GM20431 (cell line): Measurements from ENCODE around the gene FBXO46.

Experiments
- in situ Hi-C: fragments of 300-500 bp; cut with MseI, MboI; formaldehyde crosslinking; loops from one replicate; pipeline ENCODE4 v1.15.0; 2020; ENCODE audit warnings: low sequenced_read_pairs; ENCODE audit not compliant: unreplicated experiment

Gene FBXO46, protein sequence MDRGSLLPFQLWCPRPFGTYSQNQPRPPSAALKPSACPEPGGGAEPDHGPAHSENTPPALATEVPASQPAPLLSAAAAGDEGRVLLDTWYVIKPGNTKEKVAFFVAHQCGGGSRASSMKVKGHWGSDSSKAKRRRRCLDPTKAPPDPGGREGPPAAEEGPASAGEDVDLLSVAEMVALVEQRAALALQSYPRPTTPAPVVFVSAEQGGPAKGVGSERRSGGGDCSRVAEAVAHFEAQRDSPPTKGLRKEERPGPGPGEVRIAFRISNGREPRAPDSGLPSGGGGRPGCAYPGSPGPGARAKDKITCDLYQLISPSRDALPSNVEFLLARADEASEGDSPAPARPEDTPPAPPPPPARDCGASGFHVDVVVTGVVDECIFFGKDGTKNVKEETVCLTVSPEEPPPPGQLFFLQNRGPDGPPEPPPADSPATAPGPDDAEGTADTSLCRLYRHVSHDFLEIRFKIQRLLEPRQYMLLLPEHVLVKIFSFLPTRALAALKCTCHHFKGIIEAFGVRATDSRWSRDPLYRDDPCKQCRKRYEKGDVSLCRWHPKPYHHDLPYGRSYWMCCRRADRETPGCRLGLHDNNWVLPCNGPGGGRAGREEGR

DNA sequence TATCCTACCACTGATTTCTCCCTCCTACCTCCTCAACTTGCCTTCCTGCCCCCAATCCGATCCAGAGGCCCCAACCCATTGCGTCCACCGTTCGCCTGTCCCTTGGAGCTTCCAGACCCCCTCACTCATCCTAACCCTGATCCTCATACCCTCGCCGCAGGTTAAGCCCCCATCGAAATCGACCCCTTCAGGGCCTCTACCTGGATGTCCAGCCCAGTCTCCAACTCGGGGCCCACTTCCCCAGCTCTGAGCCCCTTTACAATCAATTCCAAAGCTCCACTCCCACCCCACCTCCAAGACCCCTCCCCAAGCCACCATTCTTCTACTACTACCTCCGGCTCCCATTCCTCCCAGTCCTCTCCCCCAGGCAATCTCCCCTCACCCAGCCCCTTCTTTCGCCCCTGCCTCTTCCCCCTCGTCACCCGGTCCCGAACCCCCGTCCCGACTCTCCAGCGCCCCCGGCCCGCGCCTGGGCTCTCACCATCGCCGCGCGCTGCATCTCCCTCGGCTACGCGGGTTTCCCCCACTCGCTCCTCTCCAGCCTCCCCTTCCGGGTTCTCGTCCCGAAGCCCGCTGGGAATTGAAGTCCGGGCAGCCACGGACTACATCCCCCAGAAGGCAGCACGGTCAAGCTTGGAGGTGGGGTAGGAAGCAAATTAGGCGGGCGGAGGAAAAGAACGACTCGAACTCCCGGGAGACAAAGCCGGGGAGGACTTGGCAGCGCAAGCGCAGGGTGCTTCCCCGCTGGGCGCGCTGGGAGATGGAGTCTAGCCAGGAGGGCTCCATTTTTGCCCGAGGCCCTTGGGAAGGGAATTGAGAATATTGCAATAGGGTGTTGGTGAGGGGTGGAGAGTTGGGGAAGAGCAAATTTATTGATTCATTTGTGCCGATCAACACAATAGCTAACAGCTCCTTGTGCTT is at the start of gene FBXO46:
TSS of gene FBXO46 (minus strand) at position 529 of the 921 bp plus-strand sequence. CDS start 17,401 bp downstream, outside the sequence.
- in situ Hi-C loops = no loop called here

DNA sequence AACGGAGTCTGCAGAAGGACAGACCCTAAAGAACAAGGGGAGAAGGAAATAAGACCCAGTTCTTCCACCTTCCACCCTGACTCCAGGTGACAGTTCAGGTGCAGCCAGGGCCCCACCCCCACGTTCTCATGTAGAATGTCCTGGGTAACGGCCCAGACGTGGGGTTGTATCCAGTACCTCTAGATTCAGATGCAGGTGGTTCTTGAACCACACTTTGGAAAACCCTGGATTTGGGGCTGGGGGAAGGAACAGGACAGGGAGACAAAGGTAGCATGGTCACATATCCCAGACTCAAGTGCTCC is 49.4 kb upstream of the FBXO46 start:
- in situ Hi-C loops = no loop called here

DNA sequence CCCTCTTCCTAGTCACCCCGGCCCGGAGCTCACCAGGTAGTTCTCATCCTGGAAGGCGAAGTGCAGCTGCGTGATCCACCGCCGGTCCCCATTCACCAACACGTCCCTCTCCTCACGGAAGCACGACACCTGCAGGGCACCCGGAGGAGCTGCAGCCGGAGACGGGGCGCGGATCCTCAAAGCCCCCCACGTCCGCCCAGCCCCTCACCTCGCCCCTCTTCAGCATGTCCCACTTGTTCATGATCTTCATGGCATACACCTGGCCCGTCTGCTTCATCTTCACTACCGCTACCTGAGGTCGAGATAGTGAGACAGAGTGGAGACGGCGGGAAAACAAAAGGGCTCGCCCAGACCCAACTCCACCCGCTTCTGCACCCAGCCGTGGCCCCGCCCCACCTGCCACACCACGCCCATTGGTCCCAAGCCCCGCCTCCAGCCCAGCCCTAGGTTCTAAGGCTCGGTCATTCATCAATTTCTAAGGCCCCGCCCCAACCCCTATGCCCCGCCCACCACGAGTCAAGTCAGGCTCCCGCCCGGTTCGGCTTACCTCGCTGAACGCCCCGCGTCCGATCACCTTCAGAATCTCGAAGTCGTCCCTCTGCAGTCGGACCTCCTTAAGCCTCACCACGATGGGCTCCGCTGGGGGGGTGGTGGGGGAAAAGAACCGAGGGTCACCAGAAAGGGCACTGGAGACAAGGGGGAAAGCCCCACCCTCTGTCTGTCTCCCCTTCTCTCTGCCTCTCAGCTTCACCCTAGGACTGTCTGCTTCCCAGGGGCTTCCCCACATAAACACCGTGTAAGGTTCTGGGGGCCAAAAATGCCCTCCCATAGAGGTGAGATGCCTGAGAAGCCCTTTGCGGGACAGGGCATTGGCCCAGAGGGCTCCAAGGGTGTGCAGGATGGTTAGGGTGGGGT is 48.8 kb upstream of the FBXO46 start:
- in situ Hi-C loops = no loop called here

DNA sequence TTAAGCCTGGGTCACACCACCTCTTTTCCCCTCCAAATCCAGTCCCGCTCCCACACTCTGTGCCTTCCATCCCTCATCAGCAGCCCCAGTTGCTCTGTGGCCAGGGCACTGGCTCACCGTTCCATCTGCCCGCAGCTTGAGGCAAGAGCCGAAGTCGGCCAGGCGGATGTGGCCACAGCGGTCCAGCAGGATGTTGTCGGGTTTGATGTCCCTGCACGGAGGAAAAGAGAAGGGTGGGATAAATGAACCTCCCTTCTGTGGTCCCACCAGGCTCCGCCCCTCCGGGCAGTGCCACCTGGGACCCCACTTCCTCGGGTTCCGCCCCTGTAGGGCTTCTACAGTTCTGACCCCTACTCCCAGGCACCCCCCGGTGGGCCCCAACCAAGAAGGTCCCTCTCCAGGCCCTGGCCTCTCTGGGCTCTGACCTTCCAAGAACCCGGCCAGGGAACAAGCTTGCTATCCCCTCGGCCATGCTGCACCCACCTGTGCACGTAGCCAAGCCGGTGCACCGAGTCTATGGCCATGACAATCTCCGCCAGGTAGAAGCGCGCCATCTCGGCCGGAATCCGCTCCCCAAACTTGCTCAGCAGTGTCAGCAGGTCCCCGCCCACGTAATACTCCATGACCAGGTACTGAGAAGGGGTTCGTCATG is 47.4 kb upstream of the FBXO46 start:
- in situ Hi-C loops = no loop called here

DNA sequence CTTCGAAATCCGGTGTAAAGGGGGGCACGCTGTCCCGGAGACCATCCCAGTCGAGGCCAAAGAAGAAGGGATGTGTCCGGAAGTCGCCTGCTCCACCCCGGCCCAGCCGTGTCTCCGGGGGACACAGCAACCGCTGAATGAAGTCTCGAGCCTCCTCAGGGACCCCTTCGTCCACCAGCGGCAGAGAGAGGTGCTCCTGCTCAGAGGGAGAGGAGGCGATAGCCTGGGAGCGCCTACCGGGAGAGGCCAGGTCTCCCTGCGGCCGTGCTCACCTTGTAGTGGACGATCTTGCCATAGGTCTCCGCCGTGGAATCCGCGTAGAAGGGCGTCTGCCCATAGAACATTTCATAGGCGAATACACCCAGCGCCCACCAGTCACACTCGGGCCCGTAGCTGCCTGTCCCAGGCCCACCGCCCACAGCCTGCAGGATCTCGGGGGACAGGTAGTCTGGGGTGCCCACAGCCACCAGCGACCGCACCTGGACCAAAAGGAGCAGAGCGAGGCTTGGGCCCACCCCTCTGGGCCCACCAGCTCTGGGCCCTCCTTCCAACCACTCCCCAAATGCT is 46.8 kb upstream of the FBXO46 start:
- in situ Hi-C loops = no loop called here

DNA sequence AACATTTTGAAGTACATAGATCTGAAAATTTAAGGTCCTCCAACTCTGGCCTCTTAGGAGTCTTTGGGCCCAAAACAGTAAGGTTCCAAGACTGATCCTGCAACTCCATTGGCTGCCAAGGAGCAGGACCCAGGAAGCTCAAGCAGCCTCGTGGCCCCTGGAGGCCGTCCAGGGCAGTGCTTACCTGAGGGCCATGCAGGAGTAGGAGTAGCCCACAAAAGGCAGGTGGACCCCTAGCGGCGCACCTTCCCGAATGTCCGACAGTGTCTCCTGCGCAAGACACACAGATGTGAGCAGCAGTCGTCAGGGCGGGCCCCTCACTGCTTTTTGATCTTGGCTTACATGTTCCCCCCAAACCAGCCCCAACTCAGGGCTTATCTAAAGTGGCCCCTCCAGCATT is 44.1 kb upstream of the FBXO46 start:
- in situ Hi-C loops = no loop called here

DNA sequence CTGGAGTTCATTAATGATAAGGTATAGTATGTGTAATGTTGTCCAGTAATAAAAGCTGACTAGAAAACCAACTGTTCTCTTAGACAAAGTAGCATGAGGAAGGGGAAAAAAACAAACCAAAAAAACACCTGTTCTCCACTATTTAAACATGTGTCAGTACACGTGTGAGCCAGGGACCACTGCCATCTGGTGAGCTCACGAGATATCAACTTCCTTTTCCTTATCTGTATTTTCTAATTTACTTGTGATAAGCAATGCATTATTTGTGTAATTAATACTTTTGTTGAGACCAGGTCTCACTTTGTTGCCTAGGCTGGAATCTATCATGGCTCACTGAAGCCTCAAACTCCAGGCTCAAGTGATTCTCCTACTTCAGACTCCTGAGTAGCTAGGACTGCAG is 42.7 kb upstream of the FBXO46 start:
- in situ Hi-C loops = no loop called here

DNA sequence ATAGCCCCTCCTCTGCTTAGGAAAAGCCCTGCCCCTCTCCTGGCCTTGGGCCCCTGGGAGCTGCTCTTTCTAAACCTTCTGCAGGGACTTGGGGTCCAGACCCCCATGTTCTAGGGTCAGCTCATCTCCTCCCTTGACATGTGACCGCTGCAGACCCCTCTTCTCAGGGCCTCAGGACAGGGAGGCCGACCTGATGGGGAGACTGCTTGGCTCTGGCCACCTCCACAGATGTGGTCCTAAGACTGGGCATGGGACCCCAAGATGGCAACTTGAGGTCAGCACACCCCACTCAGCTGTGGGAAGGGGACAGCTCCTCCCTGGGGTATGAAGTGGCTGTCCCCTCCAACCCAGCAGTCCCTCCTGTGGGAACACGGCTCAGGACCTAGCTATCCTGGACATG is 42.2 kb upstream of the FBXO46 start:
- in situ Hi-C loops = no loop called here

DNA sequence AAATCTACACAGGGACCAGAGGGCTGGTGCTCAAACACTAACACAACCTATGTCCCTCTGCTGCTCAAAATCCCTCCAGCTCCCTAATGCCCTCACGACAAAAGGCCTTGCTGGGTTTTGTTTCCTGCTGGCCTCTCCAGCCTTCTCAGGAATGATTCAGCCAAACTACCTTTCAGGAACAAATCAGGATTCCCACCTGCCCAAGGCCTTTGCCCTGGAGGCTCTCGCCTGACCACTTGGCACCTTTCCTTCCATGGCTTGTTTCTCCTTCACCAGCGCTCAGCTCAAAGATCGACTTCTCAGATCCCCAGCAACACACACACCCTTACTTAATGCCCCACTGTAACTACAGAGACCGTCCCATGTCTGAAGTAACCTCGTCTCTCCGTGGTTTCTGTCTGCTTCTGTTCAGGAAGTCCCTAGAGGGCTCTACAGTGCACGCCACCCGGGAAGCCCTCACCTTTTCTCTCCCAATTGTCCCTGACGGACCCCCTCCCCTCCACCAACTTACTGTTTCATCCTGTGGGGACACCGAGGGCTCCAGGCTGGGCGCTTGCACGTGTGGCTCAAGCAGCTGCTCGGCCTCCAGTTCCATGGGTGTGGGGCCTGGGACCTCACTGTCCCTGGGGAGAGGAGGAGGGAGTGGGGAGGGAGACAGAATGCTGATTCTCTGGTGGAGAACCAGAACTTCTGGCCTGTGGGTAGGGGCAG is 41.6 kb upstream of the FBXO46 start:
- in situ Hi-C loops = no loop called here

DNA sequence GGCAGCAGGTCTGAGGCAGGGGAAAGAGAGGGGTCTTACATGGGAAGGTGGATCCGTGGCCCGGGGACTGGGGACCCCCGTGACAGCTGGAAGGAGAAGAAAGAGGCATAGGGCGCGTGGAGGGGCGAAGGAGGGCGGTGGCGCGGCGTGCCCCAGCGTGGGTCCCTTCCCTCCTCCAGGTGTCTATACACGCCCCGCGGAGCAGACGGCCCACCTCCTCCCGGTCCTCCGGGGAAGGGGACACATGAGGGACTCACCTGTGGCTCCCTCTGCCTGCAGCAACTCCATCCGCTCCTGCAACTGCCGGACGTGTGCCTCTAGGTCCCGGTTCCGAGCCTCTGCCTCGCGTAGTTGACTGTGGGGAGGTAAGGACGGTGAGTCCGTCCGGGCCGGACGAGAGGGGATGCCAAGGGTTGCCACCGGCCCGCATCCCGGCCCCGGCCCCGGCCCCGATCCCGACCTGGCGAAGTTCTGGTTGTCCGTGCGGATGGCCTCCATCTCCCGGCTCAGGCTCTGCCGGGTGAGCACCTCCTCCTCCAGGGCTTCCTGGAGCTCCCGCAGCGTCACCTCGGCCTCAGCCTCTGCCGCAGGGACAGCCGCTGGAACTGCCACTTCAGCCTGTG is 40.7 kb upstream of the FBXO46 start:
- in situ Hi-C loops = no loop called here

DNA sequence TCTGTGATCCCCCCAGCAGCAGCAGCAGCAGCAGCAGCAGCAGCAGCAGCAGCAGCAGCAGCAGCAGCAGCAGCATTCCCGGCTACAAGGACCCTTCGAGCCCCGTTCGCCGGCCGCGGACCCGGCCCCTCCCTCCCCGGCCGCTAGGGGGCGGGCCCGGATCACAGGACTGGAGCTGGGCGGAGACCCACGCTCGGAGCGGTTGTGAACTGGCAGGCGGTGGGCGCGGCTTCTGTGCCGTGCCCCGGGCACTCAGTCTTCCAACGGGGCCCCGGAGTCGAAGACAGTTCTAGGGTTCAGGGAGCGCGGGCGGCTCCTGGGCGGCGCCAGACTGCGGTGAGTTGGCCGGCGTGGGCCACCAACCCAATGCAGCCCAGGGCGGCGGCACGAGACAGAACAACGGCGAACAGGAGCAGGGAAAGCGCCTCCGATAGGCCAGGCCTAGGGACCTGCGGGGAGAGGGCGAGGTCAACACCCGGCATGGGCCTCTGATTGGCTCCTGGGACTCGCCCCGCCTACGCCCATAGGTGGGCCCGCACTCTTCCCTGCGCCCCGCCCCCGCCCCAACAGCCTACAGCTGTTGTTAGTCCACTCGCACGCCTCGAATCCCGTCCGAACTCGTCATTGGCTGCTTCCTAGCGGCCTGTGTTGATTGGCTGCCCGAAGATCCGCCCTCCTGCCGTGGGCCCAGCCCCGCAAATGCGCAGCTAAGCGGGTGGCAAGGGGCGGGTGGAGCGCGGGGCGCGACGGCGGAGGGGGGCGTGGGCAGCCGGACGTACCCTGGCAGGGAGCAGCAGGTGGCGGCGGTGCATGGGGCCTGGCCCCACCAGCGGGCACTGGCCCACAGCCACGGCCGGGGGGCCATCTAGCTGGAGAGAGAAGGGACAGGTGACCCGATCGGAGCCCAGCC is 39.8 kb upstream of the FBXO46 start:
- in situ Hi-C loops = no loop called here

DNA sequence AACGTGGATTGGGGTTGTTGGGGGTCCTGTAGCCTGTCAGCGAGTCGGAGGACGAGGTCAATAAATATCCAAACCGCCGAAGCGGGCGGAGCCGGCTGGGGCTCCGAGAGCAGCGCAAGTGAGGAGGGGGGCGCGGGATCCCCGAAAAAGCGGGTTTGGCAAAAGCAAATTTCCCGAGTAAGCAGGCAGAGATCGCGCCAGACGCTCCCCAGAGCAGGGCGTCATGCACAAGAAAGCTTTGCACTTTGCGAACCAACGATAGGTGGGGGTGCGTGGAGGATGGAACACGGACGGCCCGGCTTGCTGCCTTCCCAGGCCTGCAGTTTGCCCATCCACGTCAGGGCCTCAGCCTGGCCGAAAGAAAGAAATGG is 39.1 kb upstream of the FBXO46 start:
- in situ Hi-C loops = no loop called here

DNA sequence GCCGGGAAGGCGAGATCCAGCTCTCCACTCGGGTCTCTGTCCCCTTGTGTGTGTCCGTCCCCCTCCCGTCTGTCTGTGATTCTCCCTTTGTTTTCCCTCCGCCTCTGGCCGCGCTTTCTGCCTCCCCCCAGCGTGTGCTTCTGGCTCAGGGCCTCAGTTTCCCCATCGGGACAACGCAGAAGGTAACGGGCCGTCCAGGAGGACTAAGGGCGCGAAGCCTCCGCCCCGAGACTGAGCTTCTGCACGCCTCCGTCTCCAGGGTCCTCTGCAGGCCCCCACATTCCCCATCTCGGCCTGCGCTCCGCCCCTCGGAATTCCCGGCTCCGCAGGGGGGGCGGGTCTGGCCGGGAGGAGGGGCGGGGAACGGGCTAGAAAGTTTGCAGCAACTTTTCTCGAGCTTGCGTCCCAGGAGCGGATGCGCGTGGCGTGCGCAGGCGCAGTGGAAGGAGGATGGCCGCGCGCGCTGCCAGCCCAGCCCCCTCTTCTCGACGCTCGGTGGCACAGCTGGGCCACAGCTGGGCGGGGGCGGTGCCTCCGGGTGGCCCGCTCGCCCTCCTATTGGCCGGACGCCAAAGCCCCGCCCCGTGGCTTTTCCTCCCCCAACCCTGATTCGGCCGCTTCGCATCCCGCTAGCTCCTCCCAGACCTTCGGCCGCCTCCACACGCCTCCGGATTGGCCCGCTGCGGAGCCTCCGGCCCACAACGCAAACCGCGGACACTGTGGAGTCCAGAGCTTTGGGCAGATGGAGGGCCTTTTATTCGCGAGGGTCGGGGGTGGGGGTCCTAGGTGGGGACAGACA is 38.5 kb upstream of the FBXO46 start, which contains the start of gene SIX5:
TSS of gene SIX5 (minus strand) at position 269 of the 799 bp plus-strand sequence. CDS start 408 bp downstream, outside the sequence.
- in situ Hi-C loops = no loop called here

DNA sequence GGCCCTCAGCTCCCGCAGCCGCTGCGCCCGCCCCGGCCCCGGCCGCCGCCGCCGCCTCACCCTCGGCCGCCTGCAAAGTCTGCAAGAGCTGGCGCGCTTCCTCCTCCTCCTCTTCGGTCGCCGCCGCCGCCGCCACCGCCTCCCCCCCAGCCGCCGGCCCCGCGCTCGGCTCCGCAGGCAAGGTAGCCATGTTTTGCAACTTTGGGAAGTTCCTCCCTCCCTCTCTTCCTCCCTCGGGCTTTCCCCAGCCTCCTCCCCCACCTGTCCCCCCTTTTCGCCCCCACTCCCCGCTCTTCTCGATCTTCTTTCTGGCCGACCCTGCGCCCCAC is 37.9 kb upstream of the FBXO46 start:
- in situ Hi-C loops = no loop called here

DNA sequence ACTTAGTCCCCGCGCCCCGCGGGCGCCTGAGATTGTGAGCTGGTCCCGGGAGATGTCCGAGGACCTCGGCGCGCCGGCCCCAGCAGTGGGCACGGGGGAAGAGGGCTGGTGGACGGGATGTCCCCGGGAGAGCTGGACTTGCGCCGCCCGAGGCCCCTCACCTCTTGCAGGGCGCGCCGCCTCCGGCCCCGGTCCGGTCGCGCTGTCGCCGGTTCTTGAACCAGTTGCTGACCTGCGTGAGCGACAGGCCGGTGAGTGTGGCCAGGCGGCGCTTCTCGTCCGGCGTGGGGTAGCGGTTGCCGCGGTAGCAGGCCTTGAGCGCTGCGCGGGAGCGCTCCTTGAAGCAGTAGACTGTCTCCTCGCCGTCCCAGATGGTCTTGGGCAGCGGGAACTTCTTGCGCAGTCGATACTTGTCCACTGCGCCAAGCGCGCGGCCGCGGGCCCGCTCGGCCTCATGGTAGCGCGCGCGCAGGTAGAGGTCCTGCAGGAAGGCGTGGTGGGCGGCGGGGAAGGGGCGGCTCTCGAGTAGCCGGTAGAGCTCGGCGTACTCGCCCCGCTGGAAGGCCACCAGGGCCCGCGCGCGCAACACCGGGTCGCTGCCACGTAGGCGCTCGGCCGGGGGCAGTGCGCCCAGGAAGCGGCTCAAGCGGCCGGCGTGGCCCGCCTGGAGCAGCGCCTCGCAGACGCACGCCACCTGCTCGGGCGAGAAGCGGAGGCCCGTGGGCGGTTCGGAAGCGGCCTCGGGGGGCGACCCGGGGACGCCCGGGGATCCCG is 37.4 kb upstream of the FBXO46 start:
- in situ Hi-C loops = no loop called here
